LHCN-M2 (cell line): ENCODE results near the gene LRMDA. TPM values are rescaled to one million over a fixed set of nuclear protein-coding genes. Genes with fewer than 3 reads are reported as not detected.

ENCODE experiments used
- DNase-seq: peaks from one replicate; pipeline ENCODE4 v3.0.0-alpha.2; 2012; ENCODE audit warnings: low read depth
- total RNA-seq: library from RNA; depleted of rRNA; stranded (reverse); fragments of >200 nt; gene quantifications from 2 replicates; pipeline ENCODE4 v1.2.3, GENCODE V29; 2014

Gene LRMDA
- total RNA-seq, 1 experiment from 2014 or later, result not detected

GRCh38 chr10:75865413-75866299 is 434.2 kb downstream of the LRMDA start:
- DNase-seq, result no peak

GRCh38 chr10:75866300-75866625 is 434.8 kb downstream of the LRMDA start:
- DNase-seq, result no peak

- no peak for DNase-seq
Observed at GRCh38 chr10:75866731-75867130, 435.3 kb downstream of the LRMDA start.

- DNase-seq, result no peak
Observed at GRCh38 chr10:75868574-75868973, 437.1 kb downstream of the LRMDA start.

- DNase-seq, result no peak
Observed at GRCh38 chr10:75870039-75870645, 438.7 kb downstream of the LRMDA start.

GRCh38 chr10:75875740-75876139 is 444.3 kb downstream of the LRMDA start:
- no peak for DNase-seq

- DNase-seq, result no peak
Observed at GRCh38 chr10:75876710-75877109, 445.3 kb downstream of the LRMDA start.

GRCh38 chr10:75877877-75878276 is 446.5 kb downstream of the LRMDA start:
- no peak for DNase-seq

- no peak for DNase-seq
Observed at GRCh38 chr10:75878586-75878985, 447.2 kb downstream of the LRMDA start.

GRCh38 chr10:75880031-75880775 is 448.8 kb downstream of the LRMDA start:
- no peak for DNase-seq

GRCh38 chr10:75883081-75884072 is 452.0 kb downstream of the LRMDA start:
- no peak for DNase-seq

- DNase-seq, result no peak
Observed at GRCh38 chr10:75884808-75885207, 453.4 kb downstream of the LRMDA start.

GRCh38 chr10:75887369-75887768 is 455.9 kb downstream of the LRMDA start:
- no peak for DNase-seq

GRCh38 chr10:75887992-75888680 is 456.7 kb downstream of the LRMDA start:
- no peak for DNase-seq

GRCh38 chr10:75889051-75889450 is 457.6 kb downstream of the LRMDA start:
- DNase-seq, result no peak

GRCh38 chr10:75894761-75895160 is 463.3 kb downstream of the LRMDA start:
- no peak for DNase-seq

GRCh38 chr10:75895259-75895658 is 463.8 kb downstream of the LRMDA start:
- no peak for DNase-seq

GRCh38 chr10:75899816-75900390 is 468.5 kb downstream of the LRMDA start:
- no peak for DNase-seq

GRCh38 chr10:75902816-75903215 is 471.4 kb downstream of the LRMDA start:
- no peak for DNase-seq
